Liver (tissue), 9 donors: ENCODE results near the gene TOGARAM2. TPM values are rescaled to one million over a fixed set of nuclear protein-coding genes. Genes with fewer than 3 reads are reported as not detected.

Experiments
- DNase-seq: peaks from one replicate; pipeline ENCODE4 v3.0.0-alpha.2; 2017; ENCODE audit warnings: low spot score
- H3K27ac ChIP-seq, 2 donors: one replicate each; pipeline ENCODE4 v1.7.0; 2013; ENCODE audit warnings: inconsistent platforms in 2 of 2, low read length in 2 of 2, control low read depth in 1 of 2, low read depth in 1 of 2, mild to moderate bottlenecking in 1 of 2
- H3K27me3 ChIP-seq, 4 donors: one replicate each; pipeline versions ENCODE4 v1.6.1 to v1.7.0; 2013; ENCODE audit warnings: low read length in 3 of 4, inconsistent platforms in 1 of 4, mild to moderate bottlenecking in 1 of 4, moderate library complexity in 1 of 4; ENCODE audit not compliant: control insufficient read depth in 4 of 4, insufficient read depth in 4 of 4
- H3K36me3 ChIP-seq, 4 donors: one replicate each; pipeline versions ENCODE4 v1.6.1 to v1.7.0; 2013; ENCODE audit warnings: low read length in 3 of 4, mild to moderate bottlenecking in 3 of 4, low read depth in 1 of 4, moderate library complexity in 1 of 4; ENCODE audit not compliant: control insufficient read depth in 4 of 4, insufficient read depth in 3 of 4
- H3K4me1 ChIP-seq, 4 donors: one replicate each; pipeline versions ENCODE4 v1.6.1 to v1.7.0; 2013; ENCODE audit warnings: low read length in 3 of 4, mild to moderate bottlenecking in 3 of 4, moderate library complexity in 1 of 4; ENCODE audit not compliant: control insufficient read depth in 4 of 4, insufficient read depth in 4 of 4
- H3K4me3 ChIP-seq, 3 donors: one replicate each; pipeline versions ENCODE4 v1.6.1 to v1.7.0; 2013; ENCODE audit warnings: low read length in 3 of 3, control low read depth in 1 of 3, low read depth in 1 of 3, mild to moderate bottlenecking in 1 of 3
- H3K9ac ChIP-seq, 2 donors: one replicate each; pipeline ENCODE4 v1.7.0; 2013; ENCODE audit warnings: low read length in 2 of 2, mild to moderate bottlenecking in 2 of 2, moderate library complexity in 2 of 2, control low read depth in 1 of 2, low read depth in 1 of 2
- H3K9me3 ChIP-seq, 4 donors: one replicate each; pipeline versions ENCODE4 v1.6.1 to v1.7.0; 2013; ENCODE audit warnings: low read length in 3 of 4; ENCODE audit not compliant: control insufficient read depth in 4 of 4
- ATF3 ChIP-seq: IDR thresholded peaks from 2 replicates; pipeline ENCODE4 v1.6.1; 2016; ENCODE audit warnings: antibody characterized with exemption
- EGR1 ChIP-seq, 2 donors: IDR thresholded peaks; 2 replicates each; pipeline ENCODE4 v1.6.1; 2016 to 2018; ENCODE audit warnings: antibody characterized with exemption in 2 of 2, low read depth in 2 of 2
- FOXA1 ChIP-seq: IDR thresholded peaks from 2 replicates; pipeline ENCODE4 v1.6.1; 2016; ENCODE audit warnings: antibody characterized with exemption
- FOXA2 ChIP-seq: IDR thresholded peaks from 2 replicates; pipeline ENCODE4 v1.6.1; 2016; ENCODE audit warnings: antibody characterized with exemption
- GABPA ChIP-seq, 2 donors: IDR thresholded peaks in 1 of 2; conservative IDR thresholded peaks in 1 of 2; 2 replicates each; pipeline ENCODE4 v1.6.1; 2016; ENCODE audit warnings: antibody characterized with exemption in 2 of 2, mild to moderate bottlenecking in 1 of 2, moderate library complexity in 1 of 2
- HNF4A ChIP-seq, 2 donors: conservative IDR thresholded peaks; 2 replicates each; pipeline ENCODE4 v1.6.1; 2016; ENCODE audit warnings: antibody characterized with exemption in 2 of 2, mild to moderate bottlenecking in 2 of 2
- HNF4G ChIP-seq: IDR thresholded peaks from 2 replicates; pipeline ENCODE4 v1.6.1; 2016; ENCODE audit warnings: antibody characterized with exemption
- JUND ChIP-seq, 2 donors: IDR thresholded peaks; 2 replicates each; pipeline ENCODE4 v1.6.1; 2016; ENCODE audit warnings: antibody characterized with exemption in 2 of 2
- MAX ChIP-seq: IDR thresholded peaks from 2 replicates; pipeline ENCODE4 v1.6.1; 2016; ENCODE audit warnings: antibody characterized with exemption
- NR2F2 ChIP-seq: IDR thresholded peaks from 2 replicates; pipeline ENCODE4 v1.6.1; 2016; ENCODE audit warnings: antibody characterized with exemption
- RAD21 ChIP-seq, 2 donors: IDR thresholded peaks; 2 replicates each; pipeline ENCODE4 v1.6.1; 2016; ENCODE audit warnings: antibody characterized with exemption in 2 of 2, mild to moderate bottlenecking in 2 of 2
- RXRA ChIP-seq, 2 donors: IDR thresholded peaks; 2 replicates each; pipeline ENCODE4 v1.6.1; 2017 to 2018; ENCODE audit warnings: antibody characterized with exemption in 2 of 2, mild to moderate bottlenecking in 1 of 2
- TAF1 ChIP-seq: conservative IDR thresholded peaks from 2 replicates; pipeline ENCODE4 v1.6.1; 2016; ENCODE audit warnings: antibody characterized with exemption, mild to moderate bottlenecking
- YY1 ChIP-seq: IDR thresholded peaks from 2 replicates; pipeline ENCODE4 v1.6.1; 2016; ENCODE audit warnings: antibody characterized with exemption, mild to moderate bottlenecking
- ZBTB33 ChIP-seq: IDR thresholded peaks from 2 replicates; pipeline ENCODE4 v1.6.1; 2016; ENCODE audit warnings: antibody characterized with exemption
- WGBS: extraction: QIAGEN DNeasy Blood & Tissue Kit; methylation state at CpG from one replicate; pipeline ENCODE4 v1.1.7; 2013; 5-methylcytosine and 5-hydroxymethylcytosine counted together
- polyA plus RNA-seq, 2 donors: library from polyadenylated mRNA; stranded (reverse) in 1 of 2; unstranded in 1 of 2; fragments of 200-250 nt in 1 of 2; fragments of >200 nt in 1 of 2; fragmentation: Nextera tagmentation in 1 of 2; extraction: Ambion mirVana in 1 of 2; gene quantifications; one replicate each; pipeline versions ENCODE4 v1.2.1 to v1.2.3, GENCODE V29; 2013 to 2015
- total RNA-seq, 2 donors: library from RNA; depleted of rRNA; stranded (reverse); fragments of >200 nt; gene quantifications; one replicate each; pipeline ENCODE4 v1.2.3, GENCODE V29; 2014
- TF ChIP-seq, protein P1 (sequence below): IDR thresholded peaks from 2 replicates; pipeline ENCODE4 v1.6.1; 2016; ENCODE audit warnings: antibody characterized with exemption, mild to moderate bottlenecking
- TF ChIP-seq, protein P2 (sequence below): fragments of 150-350 bp; IDR thresholded peaks from 2 replicates; pipeline ENCODE4 v1.5.1; 2017; ENCODE audit warnings: improper control_type of control experiment, low read depth, low read length; ENCODE audit not compliant: missing input control
- donor health status: healthy.
- donor health status: healthy.
- donor health status: healthy.
- donor health status: healthy.
- donor health status: healthy.

Gene TOGARAM2
- total and polyA plus RNA-seq, 4 donors = 0.15 to 0.42 (median 0.19) TPM; not detected in 1

- H3K4me1 ChIP-seq = no peaks in the 10 kb centered on the region
- H3K9ac ChIP-seq = no peak overlapping the region
- TF ChIP-seq, protein P1, sequence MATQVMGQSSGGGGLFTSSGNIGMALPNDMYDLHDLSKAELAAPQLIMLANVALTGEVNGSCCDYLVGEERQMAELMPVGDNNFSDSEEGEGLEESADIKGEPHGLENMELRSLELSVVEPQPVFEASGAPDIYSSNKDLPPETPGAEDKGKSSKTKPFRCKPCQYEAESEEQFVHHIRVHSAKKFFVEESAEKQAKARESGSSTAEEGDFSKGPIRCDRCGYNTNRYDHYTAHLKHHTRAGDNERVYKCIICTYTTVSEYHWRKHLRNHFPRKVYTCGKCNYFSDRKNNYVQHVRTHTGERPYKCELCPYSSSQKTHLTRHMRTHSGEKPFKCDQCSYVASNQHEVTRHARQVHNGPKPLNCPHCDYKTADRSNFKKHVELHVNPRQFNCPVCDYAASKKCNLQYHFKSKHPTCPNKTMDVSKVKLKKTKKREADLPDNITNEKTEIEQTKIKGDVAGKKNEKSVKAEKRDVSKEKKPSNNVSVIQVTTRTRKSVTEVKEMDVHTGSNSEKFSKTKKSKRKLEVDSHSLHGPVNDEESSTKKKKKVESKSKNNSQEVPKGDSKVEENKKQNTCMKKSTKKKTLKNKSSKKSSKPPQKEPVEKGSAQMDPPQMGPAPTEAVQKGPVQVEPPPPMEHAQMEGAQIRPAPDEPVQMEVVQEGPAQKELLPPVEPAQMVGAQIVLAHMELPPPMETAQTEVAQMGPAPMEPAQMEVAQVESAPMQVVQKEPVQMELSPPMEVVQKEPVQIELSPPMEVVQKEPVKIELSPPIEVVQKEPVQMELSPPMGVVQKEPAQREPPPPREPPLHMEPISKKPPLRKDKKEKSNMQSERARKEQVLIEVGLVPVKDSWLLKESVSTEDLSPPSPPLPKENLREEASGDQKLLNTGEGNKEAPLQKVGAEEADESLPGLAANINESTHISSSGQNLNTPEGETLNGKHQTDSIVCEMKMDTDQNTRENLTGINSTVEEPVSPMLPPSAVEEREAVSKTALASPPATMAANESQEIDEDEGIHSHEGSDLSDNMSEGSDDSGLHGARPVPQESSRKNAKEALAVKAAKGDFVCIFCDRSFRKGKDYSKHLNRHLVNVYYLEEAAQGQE = no peak
- no peak for TF ChIP-seq ZBTB33
- no peak for TF ChIP-seq GABPA (IDR thresholded peaks at IDR 0.05 in 1 of 2, conservative IDR thresholded peaks at IDR 0.05 in 1 of 2)
- H3K27me3 ChIP-seq = peaks cover 0 to 3% (median 0%) of the 10 kb centered on the region in 4 donors
- DNase-seq = no peak
- H3K4me3 ChIP-seq = no peak overlapping the region
- no peak overlapping the region for H3K27ac ChIP-seq
- H3K36me3 ChIP-seq = no peaks in the 10 kb centered on the region
- no peaks in the 10 kb centered on the region for H3K9me3 ChIP-seq
- WGBS = 92% methylated on average over 10 of the region's 10 CpGs
Observed at GRCh38 chr2:28994074-28994473, 13.0 kb downstream of the TOGARAM2 start.

GRCh38 chr2:28994679-28995078, 13.6 kb downstream of the TOGARAM2 start:
- Histone ChIP-seq H3K27me3 (peaks cover 0 to 3% (median 0%) of the 10 kb centered on the region in 4 donors), H3K4me1 (no peaks in the 10 kb centered on the region), H3K9me3 (no peaks in the 10 kb centered on the region), H3K9ac (no peak overlapping the region), H3K4me3 (no peak overlapping the region), H3K27ac (no peak overlapping the region), H3K36me3 (no peaks in the 10 kb centered on the region)
- no peak for DNase-seq
- 80% methylated on average over 7 of the region's 7 CpGs for WGBS
- TF ChIP-seq HNF4A (conservative IDR thresholded peaks at IDR 0.05) = no peak
- no peak for TF ChIP-seq FOXA1
- TF ChIP-seq ATF3 = no peak
- no peak for TF ChIP-seq ZBTB33
- TF ChIP-seq RAD21 (IDR thresholded peaks at IDR 0.05) = no peak
- TF ChIP-seq, protein P1 = no peak
- no peak for TF ChIP-seq RXRA (IDR thresholded peaks at IDR 0.05)
- TF ChIP-seq YY1 = no peak
- TF ChIP-seq JUND (IDR thresholded peaks at IDR 0.05) = no peak
- TF ChIP-seq HNF4G = no peak
- TF ChIP-seq, protein P2, sequence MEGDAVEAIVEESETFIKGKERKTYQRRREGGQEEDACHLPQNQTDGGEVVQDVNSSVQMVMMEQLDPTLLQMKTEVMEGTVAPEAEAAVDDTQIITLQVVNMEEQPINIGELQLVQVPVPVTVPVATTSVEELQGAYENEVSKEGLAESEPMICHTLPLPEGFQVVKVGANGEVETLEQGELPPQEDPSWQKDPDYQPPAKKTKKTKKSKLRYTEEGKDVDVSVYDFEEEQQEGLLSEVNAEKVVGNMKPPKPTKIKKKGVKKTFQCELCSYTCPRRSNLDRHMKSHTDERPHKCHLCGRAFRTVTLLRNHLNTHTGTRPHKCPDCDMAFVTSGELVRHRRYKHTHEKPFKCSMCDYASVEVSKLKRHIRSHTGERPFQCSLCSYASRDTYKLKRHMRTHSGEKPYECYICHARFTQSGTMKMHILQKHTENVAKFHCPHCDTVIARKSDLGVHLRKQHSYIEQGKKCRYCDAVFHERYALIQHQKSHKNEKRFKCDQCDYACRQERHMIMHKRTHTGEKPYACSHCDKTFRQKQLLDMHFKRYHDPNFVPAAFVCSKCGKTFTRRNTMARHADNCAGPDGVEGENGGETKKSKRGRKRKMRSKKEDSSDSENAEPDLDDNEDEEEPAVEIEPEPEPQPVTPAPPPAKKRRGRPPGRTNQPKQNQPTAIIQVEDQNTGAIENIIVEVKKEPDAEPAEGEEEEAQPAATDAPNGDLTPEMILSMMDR = no peak
- no peak for TF ChIP-seq FOXA2
- no peak for TF ChIP-seq MAX
- TF ChIP-seq EGR1 (IDR thresholded peaks at IDR 0.05; ENCODE audit: low read depth in 2 of 2) = no peak
- no peak for TF ChIP-seq NR2F2
- TF ChIP-seq TAF1 = no peak
